HepG2 (cell line): ENCODE data around the gene ECHS1. TPM values are rescaled to one million over a fixed set of nuclear protein-coding genes. Genes with fewer than 3 reads are reported as not detected.

Source experiments
- HNRNPLL ChIP-seq: fragments of 200-400 bp; formaldehyde crosslinking; IDR thresholded peaks from 2 replicates; pipeline ENCODE4 v1.6.1; 2017; ENCODE audit warnings: mild to moderate bottlenecking, low read depth, low read length; ENCODE audit not compliant: poor library complexity, severe bottlenecking
- MEIS1 ChIP-seq: sonication (generic); formaldehyde crosslinking; IDR thresholded peaks from 2 replicates; pipeline ENCODE4 v1.9.0; 2021; ENCODE audit warnings: mild to moderate bottlenecking, missing genetic modification reagents, moderate library complexity, borderline replicate concordance
- POLR2G ChIP-seq: fragments of 200-400 bp; formaldehyde crosslinking; IDR thresholded peaks from 2 replicates; pipeline ENCODE4 v1.6.1; 2018; ENCODE audit warnings: mild to moderate bottlenecking, low read depth, low read length, moderate library complexity
- ZKSCAN5 ChIP-seq: sonication (generic); formaldehyde crosslinking; IDR thresholded peaks from 2 replicates; pipeline ENCODE4 v1.5.1; 2020; ENCODE audit warnings: mild to moderate bottlenecking, missing genetic modification reagents
- ZNF816 ChIP-seq: sonication (generic); formaldehyde crosslinking; IDR thresholded peaks from 2 replicates; pipeline ENCODE4 v1.8.0; 2022; ENCODE audit warnings: missing genetic modification reagents, mild to moderate bottlenecking, borderline replicate concordance
- polyA plus RNA-seq, 8 experiments: library from polyadenylated mRNA; depleted of rRNA in 3 of 8; stranded (reverse) in 7 of 8; unstranded in 1 of 8; fragments of >200 nt; fragmentation: Illumina TruSeq in 4 of 8; extraction: Trizol in 4 of 8; gene quantifications; 2 replicates each; pipeline versions ENCODE4 v1.2.1 to v1.2.3, GENCODE V29; 2011 to 2016; ENCODE audit warnings: low read depth in 4 of 8, missing spikeins in 1 of 8, mixed read lengths in 1 of 8; ENCODE audit not compliant: insufficient read depth in 1 of 8
- total RNA-seq, 5 experiments: library from RNA; depleted of rRNA; stranded (reverse); fragments of >200 nt; fragmentation: Illumina TruSeq; extraction: Trizol; gene quantifications; 2 replicates each; pipeline ENCODE4 v1.2.3, GENCODE V29; 2016; ENCODE audit warnings: low read depth in 1 of 5
- TF ChIP-seq, protein P1 (sequence below): sonication (generic); formaldehyde crosslinking; IDR thresholded peaks from 2 replicates; pipeline ENCODE4 v1.9.0; 2021; ENCODE audit warnings: mild to moderate bottlenecking, missing genetic modification reagents
- TF ChIP-seq, protein P2 (sequence below): sonication (generic); formaldehyde crosslinking; IDR thresholded peaks from 2 replicates; pipeline ENCODE4 v1.8.0; 2022; ENCODE audit warnings: missing genetic modification reagents, mild to moderate bottlenecking, moderate library complexity, borderline replicate concordance
- TF ChIP-seq, protein P3 (sequence below): sonication (generic); formaldehyde crosslinking; IDR thresholded peaks from 2 replicates; pipeline ENCODE4 v1.4.0; 2020; ENCODE audit warnings: missing genetic modification reagents

The ECHS1 gene
- total and polyA plus RNA-seq, 2 of the 13 experiments (the other 11 are each of a cell fraction or from before 2014, with no cell fraction given) = 32.7 to 195 TPM

DNA sequence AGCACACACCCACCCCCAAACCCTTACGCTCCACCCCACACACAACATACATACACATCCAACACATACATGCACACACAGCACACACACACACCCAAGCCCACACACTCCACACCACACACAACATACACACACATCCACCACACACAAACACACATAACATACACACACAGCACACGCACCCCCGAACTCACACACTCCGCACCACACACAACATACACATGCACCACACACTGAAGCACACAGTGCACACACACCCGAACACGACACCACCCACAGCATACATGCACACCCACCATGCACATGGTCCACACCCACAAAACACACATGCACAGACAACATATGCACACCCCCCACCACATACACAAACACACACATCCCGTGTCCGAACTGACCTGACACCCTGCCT is 24.0 kb downstream of the ECHS1 start (continued):
- no peak for TF ChIP-seq ZKSCAN5 (CRISPR knock-in tag)
- TF ChIP-seq, protein P1, sequence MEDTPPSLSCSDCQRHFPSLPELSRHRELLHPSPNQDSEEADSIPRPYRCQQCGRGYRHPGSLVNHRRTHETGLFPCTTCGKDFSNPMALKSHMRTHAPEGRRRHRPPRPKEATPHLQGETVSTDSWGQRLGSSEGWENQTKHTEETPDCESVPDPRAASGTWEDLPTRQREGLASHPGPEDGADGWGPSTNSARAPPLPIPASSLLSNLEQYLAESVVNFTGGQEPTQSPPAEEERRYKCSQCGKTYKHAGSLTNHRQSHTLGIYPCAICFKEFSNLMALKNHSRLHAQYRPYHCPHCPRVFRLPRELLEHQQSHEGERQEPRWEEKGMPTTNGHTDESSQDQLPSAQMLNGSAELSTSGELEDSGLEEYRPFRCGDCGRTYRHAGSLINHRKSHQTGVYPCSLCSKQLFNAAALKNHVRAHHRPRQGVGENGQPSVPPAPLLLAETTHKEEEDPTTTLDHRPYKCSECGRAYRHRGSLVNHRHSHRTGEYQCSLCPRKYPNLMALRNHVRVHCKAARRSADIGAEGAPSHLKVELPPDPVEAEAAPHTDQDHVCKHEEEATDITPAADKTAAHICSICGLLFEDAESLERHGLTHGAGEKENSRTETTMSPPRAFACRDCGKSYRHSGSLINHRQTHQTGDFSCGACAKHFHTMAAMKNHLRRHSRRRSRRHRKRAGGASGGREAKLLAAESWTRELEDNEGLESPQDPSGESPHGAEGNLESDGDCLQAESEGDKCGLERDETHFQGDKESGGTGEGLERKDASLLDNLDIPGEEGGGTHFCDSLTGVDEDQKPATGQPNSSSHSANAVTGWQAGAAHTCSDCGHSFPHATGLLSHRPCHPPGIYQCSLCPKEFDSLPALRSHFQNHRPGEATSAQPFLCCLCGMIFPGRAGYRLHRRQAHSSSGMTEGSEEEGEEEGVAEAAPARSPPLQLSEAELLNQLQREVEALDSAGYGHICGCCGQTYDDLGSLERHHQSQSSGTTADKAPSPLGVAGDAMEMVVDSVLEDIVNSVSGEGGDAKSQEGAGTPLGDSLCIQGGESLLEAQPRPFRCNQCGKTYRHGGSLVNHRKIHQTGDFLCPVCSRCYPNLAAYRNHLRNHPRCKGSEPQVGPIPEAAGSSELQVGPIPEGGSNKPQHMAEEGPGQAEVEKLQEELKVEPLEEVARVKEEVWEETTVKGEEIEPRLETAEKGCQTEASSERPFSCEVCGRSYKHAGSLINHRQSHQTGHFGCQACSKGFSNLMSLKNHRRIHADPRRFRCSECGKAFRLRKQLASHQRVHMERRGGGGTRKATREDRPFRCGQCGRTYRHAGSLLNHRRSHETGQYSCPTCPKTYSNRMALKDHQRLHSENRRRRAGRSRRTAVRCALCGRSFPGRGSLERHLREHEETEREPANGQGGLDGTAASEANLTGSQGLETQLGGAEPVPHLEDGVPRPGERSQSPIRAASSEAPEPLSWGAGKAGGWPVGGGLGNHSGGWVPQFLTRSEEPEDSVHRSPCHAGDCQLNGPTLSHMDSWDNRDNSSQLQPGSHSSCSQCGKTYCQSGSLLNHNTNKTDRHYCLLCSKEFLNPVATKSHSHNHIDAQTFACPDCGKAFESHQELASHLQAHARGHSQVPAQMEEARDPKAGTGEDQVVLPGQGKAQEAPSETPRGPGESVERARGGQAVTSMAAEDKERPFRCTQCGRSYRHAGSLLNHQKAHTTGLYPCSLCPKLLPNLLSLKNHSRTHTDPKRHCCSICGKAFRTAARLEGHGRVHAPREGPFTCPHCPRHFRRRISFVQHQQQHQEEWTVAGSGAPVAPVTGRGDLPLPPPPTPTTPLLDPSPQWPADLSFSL (CRISPR knock-in tag) = peak; percentile 77
- TF ChIP-seq ZNF816 = no peak
- 0 out of 2 replicates have a peak, but pooled peaks have one; percentile 39 for TF ChIP-seq MEIS1 (CRISPR knock-in tag)
- TF ChIP-seq HNRNPLL = peak; percentile 40
- TF ChIP-seq, protein P2, sequence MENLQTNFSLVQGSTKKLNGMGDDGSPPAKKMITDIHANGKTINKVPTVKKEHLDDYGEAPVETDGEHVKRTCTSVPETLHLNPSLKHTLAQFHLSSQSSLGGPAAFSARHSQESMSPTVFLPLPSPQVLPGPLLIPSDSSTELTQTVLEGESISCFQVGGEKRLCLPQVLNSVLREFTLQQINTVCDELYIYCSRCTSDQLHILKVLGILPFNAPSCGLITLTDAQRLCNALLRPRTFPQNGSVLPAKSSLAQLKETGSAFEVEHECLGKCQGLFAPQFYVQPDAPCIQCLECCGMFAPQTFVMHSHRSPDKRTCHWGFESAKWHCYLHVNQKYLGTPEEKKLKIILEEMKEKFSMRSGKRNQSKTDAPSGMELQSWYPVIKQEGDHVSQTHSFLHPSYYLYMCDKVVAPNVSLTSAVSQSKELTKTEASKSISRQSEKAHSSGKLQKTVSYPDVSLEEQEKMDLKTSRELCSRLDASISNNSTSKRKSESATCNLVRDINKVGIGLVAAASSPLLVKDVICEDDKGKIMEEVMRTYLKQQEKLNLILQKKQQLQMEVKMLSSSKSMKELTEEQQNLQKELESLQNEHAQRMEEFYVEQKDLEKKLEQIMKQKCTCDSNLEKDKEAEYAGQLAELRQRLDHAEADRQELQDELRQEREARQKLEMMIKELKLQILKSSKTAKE (CRISPR knock-in tag) = 0 out of 2 replicates have a peak, but pooled peaks have one; percentile 25
- 0 out of 2 replicates have a peak, but pooled peaks have one; percentile 10 for TF ChIP-seq POLR2G
- TF ChIP-seq, protein P3, sequence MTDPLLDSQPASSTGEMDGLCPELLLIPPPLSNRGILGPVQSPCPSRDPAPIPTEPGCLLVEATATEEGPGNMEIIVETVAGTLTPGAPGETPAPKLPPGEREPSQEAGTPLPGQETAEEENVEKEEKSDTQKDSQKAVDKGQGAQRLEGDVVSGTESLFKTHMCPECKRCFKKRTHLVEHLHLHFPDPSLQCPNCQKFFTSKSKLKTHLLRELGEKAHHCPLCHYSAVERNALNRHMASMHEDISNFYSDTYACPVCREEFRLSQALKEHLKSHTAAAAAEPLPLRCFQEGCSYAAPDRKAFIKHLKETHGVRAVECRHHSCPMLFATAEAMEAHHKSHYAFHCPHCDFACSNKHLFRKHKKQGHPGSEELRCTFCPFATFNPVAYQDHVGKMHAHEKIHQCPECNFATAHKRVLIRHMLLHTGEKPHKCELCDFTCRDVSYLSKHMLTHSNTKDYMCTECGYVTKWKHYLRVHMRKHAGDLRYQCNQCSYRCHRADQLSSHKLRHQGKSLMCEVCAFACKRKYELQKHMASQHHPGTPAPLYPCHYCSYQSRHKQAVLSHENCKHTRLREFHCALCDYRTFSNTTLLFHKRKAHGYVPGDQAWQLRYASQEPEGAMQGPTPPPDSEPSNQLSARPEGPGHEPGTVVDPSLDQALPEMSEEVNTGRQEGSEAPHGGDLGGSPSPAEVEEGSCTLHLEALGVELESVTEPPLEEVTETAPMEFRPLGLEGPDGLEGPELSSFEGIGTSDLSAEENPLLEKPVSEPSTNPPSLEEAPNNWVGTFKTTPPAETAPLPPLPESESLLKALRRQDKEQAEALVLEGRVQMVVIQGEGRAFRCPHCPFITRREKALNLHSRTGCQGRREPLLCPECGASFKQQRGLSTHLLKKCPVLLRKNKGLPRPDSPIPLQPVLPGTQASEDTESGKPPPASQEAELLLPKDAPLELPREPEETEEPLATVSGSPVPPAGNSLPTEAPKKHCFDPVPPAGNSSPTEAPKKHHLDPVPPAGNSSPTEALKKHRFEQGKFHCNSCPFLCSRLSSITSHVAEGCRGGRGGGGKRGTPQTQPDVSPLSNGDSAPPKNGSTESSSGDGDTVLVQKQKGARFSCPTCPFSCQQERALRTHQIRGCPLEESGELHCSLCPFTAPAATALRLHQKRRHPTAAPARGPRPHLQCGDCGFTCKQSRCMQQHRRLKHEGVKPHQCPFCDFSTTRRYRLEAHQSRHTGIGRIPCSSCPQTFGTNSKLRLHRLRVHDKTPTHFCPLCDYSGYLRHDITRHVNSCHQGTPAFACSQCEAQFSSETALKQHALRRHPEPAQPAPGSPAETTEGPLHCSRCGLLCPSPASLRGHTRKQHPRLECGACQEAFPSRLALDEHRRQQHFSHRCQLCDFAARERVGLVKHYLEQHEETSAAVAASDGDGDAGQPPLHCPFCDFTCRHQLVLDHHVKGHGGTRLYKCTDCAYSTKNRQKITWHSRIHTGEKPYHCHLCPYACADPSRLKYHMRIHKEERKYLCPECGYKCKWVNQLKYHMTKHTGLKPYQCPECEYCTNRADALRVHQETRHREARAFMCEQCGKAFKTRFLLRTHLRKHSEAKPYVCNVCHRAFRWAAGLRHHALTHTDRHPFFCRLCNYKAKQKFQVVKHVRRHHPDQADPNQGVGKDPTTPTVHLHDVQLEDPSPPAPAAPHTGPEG (CRISPR knock-in tag) = no peak
